Stimulated activated CD4-positive, alpha-beta T cell treated with anti-CD3 and anti-CD28 coated beads, Interleukin-2, amount 100 ng/mL, for 48 hours (primary cell): ENCODE data around the gene COL15A1.

Experiments used
- DNase-seq, 2 donors: peaks; one replicate each; pipeline ENCODE4 v3.0.0-alpha.2; 2020

COL15A1 gene

GRCh38 chr9:99040911-99041582 is 97.3 kb downstream of the COL15A1 start:
- DNase-seq = no peak

GRCh38 chr9:99041618-99042017 is 97.9 kb downstream of the COL15A1 start:
- DNase-seq = no peak

- DNase-seq = no peak
These were observed 98.9 kb downstream of the COL15A1 start for GRCh38 chr9:99042620-99043019.

- no peak for DNase-seq
These were observed 101.1 kb downstream of the COL15A1 start for GRCh38 chr9:99044827-99045226.

DNA sequence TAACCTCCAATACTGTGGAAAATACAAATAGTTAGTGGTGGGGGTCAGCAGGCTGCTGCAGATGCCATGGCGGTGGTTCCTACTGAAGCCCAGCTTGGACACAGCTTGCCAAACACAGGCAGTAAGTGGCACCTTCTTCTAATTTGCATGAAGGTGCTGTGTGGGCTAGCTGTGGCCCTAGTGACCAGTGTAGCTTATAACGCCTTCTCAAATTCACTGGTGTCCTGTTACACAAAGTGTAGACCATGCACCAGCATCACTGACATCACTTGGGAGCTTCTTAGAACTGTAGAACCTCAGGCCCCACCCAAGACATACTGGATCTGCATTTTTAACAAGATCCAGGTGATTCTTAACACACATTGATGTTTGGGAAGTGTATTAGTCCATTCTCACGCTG is 102.4 kb downstream of the COL15A1 start:
- no peak for DNase-seq

DNA sequence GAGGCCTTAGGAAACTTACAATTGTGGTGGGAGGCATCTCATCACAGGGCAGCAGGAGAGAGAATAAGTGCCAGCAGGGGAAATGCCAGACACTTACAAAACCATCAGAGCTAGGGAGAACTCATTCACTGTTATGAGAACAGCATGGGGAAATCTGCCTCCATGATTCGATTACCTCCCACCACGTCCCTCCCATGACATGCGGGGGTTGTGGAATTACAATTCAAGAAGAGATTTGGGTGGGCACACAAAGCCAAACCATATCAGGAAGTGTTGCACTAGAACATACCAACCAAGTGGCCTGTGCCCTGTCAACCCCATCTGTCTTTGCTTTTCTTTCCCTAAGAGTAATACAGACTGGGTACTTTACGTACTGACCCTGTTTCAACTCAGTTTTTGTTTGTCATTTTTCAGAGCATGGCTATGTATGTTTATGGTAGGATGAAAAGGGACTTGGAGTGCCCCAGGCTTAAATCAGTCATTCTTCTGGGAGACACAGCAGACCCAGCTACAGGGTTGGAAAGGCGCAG is 102.9 kb downstream of the COL15A1 start:
- no peak for DNase-seq

GRCh38 chr9:99049228-99049627 is 105.5 kb downstream of the COL15A1 start:
- no peak for DNase-seq

DNA sequence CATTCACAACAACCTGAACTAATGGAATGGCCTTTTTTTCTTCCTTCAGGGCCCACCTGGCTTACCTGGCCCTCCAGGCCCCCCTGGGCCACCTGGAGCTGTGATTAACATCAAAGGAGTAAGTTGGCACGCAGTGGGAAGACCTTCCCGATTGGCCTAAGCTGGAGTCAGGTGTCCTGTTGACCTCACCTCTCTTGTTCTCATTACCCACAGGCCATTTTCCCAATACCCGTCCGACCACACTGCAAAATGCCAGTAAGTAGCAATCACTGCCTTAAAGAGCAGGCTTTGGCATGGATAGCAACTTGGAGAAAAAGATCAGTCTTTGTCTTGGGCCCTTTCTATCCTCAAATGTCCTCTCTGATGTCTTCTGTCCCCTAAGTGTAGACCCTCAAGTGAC is 105.9 kb downstream of the COL15A1 start:
- DNase-seq = no peak

- DNase-seq = no peak
These were observed 106.7 kb downstream of the COL15A1 start for GRCh38 chr9:99050292-99050911.

- DNase-seq = no peak
These were observed 107.2 kb downstream of the COL15A1 start for GRCh38 chr9:99050924-99051323.

- no peak for DNase-seq
These were observed 107.7 kb downstream of the COL15A1 start for GRCh38 chr9:99051406-99051805.

DNA sequence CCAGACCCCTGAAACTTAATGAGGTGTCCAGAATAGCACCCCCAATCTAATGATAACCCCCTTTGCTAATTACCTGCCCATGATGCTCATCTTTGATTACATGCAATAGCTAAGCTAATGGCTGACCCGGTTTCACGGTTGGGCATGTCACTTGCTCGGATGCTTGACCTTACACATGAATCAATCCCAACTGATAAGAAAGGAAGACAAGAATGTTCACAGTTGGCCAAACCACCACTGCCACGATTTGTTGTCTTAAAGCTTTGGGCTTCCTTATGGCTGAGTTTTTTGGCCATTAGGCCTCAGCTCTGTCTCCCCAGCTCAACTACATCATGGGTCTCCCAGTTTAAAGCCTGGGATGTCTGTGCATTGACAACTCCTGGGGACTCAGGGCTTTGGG is 108.1 kb downstream of the COL15A1 start:
- no peak for DNase-seq

DNA sequence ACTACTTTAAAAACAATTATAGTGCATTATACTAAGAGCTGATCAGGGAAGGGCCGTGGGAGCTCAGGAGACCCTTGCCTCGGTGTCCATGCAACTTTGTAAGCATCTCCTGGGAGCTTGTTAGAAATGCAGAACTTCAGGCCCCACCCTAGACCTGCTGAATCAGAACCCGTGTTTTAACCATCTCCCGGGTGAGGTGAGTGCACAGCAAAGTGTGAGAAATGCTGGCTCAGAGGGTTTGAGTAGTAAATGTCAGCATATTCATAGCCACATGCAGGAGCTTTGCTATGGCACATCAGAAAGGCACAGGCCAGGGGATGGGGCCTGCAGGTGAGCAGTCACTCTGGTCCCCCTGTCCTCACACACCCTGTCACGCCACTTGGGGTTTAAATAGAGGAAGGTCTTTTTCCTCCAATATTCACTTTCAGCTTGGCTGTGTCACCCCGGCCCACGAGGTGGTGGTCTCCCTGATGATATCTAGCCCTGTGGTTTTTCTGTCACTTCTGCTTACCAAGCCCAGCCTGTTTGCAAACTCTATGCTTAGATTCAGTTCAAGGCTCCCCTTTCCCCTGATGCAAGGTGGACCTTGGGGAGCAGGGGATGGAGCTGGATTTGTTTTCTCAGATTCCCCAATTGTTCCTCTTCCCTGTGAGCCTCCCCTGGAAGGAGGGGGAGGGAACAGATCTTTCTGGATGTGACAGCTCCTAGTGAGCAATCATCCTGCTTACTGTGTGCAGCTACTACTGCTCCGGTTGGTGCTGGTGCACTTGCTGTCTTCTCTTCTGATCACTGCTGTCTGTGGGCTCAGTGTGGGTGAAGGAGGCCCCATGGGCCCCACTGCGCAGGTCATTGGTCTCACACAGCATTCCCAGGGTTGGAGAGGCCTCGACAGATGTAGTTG is 109.4 kb downstream of the COL15A1 start:
- DNase-seq = no peak

DNA sequence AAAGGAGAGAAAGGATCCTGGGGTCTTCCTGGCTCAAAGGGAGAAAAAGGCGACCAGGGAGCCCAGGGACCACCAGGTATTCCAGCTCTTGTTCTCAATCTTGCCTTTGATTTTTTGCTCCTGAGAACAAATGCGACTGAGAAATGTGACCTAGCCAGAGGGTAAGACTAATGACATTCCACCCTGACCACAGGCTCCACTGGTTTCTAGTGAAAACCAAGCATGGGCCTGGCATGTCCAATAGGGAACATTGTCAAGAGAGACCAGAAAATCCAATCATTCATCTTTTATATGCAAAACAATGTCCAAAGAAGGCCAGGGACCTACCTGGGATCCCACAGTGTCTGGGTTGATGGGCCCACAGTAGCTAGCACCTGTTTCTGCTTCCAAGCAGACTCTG is 110.9 kb downstream of the COL15A1 start:
- DNase-seq = no peak

- DNase-seq = no peak
These were observed 111.7 kb downstream of the COL15A1 start for GRCh38 chr9:99055384-99055783.

DNA sequence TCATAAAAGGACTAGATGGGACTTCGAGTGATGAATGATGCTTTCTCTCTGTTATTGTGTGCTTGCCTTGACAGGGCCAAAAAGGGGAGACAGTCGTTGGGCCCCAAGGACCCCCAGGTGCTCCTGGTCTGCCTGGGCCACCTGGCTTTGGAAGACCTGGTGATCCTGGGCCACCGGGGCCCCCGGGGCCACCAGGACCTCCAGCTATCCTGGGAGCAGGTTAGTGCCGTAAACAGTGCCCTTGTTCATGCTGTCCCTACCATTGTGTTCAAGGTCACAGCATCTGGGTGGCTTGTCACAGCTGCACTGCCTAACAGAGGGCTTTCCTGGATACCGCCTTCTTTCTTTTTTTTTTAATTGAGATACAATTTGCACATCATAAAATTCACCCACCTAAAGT is 112.5 kb downstream of the COL15A1 start:
- no peak for DNase-seq

DNA sequence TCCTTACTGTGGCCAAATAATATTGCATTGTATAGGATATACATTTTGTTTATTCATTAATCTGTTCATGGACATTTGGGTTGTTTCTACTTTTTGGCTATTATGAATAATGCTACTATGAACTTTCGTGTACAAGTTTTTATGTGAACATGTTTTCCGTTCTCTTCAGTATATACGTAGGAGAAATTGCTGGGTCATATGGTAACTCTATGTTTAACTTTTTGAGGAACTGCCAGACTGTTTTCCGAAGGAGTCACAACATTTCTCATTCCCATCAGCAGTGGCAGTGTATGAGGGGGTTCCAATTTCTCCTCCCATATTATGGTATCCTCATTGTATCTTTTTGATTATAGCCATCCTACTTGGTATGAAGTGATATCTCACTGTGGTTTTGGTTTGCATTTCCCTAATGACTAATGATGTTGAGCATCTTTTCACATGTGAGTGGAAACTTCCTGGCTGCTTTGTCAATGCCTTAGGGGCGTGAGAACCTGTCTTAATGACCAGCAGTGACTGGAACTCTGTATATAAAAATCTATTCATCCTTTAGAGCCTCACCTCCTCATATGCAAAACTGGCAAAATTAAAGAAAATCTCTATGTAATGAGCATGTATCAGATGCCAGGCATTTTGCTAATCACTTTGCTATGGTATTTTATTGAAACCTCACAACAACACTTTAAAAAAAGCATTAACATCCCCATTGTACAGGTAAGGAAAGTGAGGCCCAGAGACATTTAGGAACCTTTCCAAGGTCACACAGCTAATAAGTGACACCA is 113.4 kb downstream of the COL15A1 start:
- DNase-seq = no peak

DNA sequence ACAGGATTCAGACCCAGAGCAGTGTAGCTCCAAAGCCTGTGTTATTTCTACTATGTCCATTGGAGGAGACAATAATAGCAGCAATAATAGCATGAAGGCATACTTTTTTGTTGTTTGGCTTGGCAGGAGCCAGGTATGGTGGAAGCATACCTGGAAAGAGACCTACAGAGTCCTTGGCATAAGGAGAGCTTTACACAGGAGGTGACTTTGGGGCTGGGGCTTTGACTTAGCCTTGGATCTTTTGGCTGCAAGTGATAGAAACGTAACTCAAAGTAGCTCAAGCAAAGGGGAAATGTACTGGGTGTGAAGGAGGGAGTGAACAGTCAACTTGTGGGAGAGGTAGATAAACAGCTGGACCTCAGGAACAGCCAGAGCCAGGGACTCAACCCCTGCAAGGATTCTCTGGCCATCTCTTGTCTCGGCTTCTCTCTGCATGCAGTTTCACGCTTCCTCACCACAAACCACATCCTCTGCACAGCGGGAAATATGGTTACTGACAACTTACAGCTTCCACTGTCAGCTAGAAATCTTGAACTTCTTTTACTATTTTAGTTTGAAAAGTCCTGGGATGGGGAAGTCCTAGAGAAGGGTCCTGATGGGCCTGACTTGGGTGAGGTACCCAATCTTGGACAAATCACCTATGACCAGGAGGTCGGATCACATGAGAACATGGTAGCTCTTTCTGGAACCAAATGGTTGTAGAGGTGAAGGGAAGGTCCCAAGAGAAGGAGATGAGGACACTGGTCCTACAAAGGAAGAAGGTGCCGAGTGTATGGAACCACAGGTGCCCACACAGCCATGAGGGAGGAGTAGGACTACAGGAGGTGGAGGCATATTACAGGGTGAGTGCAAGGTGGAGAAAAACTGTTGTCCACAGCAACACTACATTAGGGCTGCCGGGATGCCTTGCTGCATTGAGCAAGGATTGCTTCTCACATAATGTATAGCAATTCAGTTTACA is 114.2 kb downstream of the COL15A1 start:
- DNase-seq = peak; percentile 48 to 50

DNA sequence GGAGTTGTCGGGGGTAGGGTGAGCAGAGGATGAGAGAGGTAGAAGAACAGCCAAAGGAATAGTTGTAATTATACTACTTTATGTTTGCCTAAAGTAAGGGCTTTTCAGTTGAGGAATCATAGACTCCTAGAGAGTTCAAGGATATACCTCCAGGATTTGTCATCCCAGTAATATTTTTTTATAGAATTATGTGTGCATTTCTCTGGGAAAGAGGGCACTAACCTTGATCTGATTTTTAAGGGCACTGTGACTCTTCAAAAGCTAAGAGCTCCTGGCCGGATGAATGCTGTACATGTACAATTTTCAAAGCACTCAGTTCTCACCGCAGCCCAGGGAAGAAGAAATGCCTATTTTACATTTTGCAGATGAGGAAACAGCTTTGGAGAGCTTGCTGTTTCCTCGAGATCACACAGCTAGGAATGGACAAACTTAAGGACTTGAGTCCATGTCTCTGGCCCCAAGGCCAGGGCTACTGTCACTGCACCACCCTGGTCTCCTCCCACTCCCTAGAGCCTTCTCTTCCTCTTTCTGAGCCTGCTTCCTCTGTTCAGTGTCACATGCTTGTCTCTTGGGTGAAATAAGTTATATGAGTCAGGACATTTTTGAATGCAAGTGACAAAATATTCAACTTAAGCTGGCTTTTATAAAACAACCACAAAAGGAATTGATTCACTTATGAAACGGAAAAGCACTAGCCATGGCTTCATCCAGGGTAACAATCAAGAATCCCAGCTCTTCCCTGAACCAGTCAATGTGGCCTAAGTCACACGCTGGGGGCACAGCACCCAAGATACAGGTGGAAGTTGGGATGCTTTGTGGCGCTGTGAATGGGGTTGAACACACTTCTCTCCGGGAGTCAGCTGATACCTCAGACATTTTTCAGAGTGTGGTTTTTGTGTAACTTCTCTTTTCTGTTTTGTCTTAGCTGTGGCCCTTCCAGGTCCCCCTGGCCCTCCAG is 115.5 kb downstream of the COL15A1 start:
- DNase-seq = no peak

- no peak for DNase-seq
These were observed 116.9 kb downstream of the COL15A1 start for GRCh38 chr9:99060621-99061020.
